GM12878 (cell line): ENCODE measurements around the gene IL17A. TPM values are rescaled to one million over a fixed set of nuclear protein-coding genes. Genes with fewer than 3 reads are reported as not detected.
A peak's percentile ranks its signal among the peaks of the same experiment; 100 is the strongest.

Source experiments
- BACH1 ChIP-seq: fragments of 450-650 bp; IDR thresholded peaks from 2 replicates; pipeline ENCODE4 v1.6.1; 2017; ENCODE audit warnings: mild to moderate bottlenecking, borderline replicate concordance
- BRCA1 ChIP-seq: IDR thresholded peaks from 2 replicates; pipeline ENCODE4 v1.6.1; 2011; ENCODE audit warnings: low read depth, low read length, improper control_type of control experiment
- DPF2 ChIP-seq: fragments of 450-650 bp; IDR thresholded peaks from 2 replicates; pipeline ENCODE4 v1.6.1; 2017; ENCODE audit warnings: mild to moderate bottlenecking
- MTA3 ChIP-seq: IDR thresholded peaks from 2 replicates; pipeline ENCODE4 v1.6.1; 2012; ENCODE audit warnings: low read length, inconsistent platforms, borderline replicate concordance
- MXI1 ChIP-seq: fragments of 150-350 bp; IDR thresholded peaks from 2 replicates; pipeline ENCODE4 v1.6.1; 2011; ENCODE audit warnings: low read depth, mild to moderate bottlenecking, inconsistent platforms, low read length, improper control_type of control experiment
- NFYA ChIP-seq: IDR thresholded peaks from 2 replicates; pipeline ENCODE4 v1.6.1; 2011; ENCODE audit warnings: low read depth, mild to moderate bottlenecking, low read length, improper control_type of control experiment, borderline replicate concordance
- RAD21 ChIP-seq: IDR thresholded peaks from 2 replicates; pipeline ENCODE4 v1.6.1; 2011; ENCODE audit warnings: mild to moderate bottlenecking, low read depth, low read length, moderate library complexity; ENCODE audit not compliant: insufficient read depth
- SMAD1 ChIP-seq: fragments of 450-650 bp; IDR thresholded peaks from 2 replicates; pipeline ENCODE4 v1.6.1; 2018; ENCODE audit warnings: mild to moderate bottlenecking, low read depth; ENCODE audit not compliant: partially characterized antibody
- SUZ12 ChIP-seq: fragments of 200-600 bp; sonication (generic); IDR thresholded peaks from one replicate; pipeline ENCODE4 v1.6.1; 2018; ENCODE audit warnings: antibody characterized with exemption, mild to moderate bottlenecking; ENCODE audit not compliant: unreplicated experiment
- ZZZ3 ChIP-seq: IDR thresholded peaks from 2 replicates; pipeline ENCODE4 v1.6.1; 2011; ENCODE audit warnings: low read depth; ENCODE audit not compliant: control insufficient read depth, insufficient read length
- polyA plus RNA-seq, 11 experiments: library from polyadenylated mRNA; depleted of rRNA in 4 of 11; unstranded in 6 of 11; stranded (reverse) in 5 of 11; fragments of >200 nt; fragmentation: Nextera tagmentation in 4 of 11; fragmentation: Illumina TruSeq in 1 of 11; extraction: Ambion mirVana in 4 of 11; extraction: Trizol in 1 of 11; gene quantifications; 1 replicate in 1 of 11; 2 replicates in 10 of 11; pipeline versions ENCODE4 v1.2.1 to v1.2.3, GENCODE V29; 2011 to 2016; ENCODE audit warnings: inconsistent platforms in 2 of 11, missing spikeins in 2 of 11, low read depth in 1 of 11
- total RNA-seq, 4 experiments: library from RNA; depleted of rRNA in 3 of 4; stranded (reverse); fragments of >200 nt in 3 of 4; fragmentation: Illumina TruSeq in 1 of 4; extraction: Trizol in 1 of 4; gene quantifications; 2 replicates each; pipeline versions ENCODE4 v1.2.1 to v1.2.3, GENCODE V29; 2013 to 2021
- TF ChIP-seq, protein P1 (sequence below): fragments of 450-650 bp; IDR thresholded peaks from 2 replicates; pipeline ENCODE4 v1.6.1; 2016; ENCODE audit warnings: mild to moderate bottlenecking
- TF ChIP-seq, protein P2 (sequence below): fragments of 450-650 bp; IDR thresholded peaks from 2 replicates; pipeline ENCODE4 v1.6.1; 2017; ENCODE audit warnings: low read depth, mild to moderate bottlenecking, moderate library complexity
- TF ChIP-seq, protein P3 (sequence below): fragments of 450-650 bp; IDR thresholded peaks from 2 replicates; pipeline ENCODE4 v1.6.1; 2016; ENCODE audit warnings: mild to moderate bottlenecking, moderate library complexity, borderline replicate concordance
- TF ChIP-seq, protein P4 (sequence below), 3 experiments: IDR thresholded peaks in 2 of 3; conservative IDR thresholded peaks in 1 of 3; 2 replicates each; pipeline ENCODE4 v1.5.1; 2011; ENCODE audit warnings: low read depth in 3 of 3, low read length in 3 of 3, mild to moderate bottlenecking in 3 of 3, control low read depth in 2 of 3, moderate library complexity in 2 of 3, inconsistent platforms in 1 of 3, mixed read lengths in 1 of 3; ENCODE audit not compliant: control insufficient read depth in 2 of 3, insufficient read depth in 1 of 3; ENCODE audit errors: extremely low read depth in 1 of 3

Gene IL17A
- total and polyA plus RNA-seq, 10 of the 15 experiments (the other 5 are each of a cell fraction or from before 2014, with no cell fraction given), result not detected

- TF ChIP-seq, protein P1, sequence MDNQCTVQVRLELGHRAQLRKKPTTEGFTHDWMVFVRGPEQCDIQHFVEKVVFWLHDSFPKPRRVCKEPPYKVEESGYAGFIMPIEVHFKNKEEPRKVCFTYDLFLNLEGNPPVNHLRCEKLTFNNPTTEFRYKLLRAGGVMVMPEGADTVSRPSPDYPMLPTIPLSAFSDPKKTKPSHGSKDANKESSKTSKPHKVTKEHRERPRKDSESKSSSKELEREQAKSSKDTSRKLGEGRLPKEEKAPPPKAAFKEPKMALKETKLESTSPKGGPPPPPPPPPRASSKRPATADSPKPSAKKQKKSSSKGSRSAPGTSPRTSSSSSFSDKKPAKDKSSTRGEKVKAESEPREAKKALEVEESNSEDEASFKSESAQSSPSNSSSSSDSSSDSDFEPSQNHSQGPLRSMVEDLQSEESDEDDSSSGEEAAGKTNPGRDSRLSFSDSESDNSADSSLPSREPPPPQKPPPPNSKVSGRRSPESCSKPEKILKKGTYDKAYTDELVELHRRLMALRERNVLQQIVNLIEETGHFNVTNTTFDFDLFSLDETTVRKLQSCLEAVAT, result peak; percentile 69
- no peak for TF ChIP-seq SMAD1
- TF ChIP-seq MTA3, result peak; percentile 82; the same call in 1 of the 2 replicates
- TF ChIP-seq NFYA, result no peak
- TF ChIP-seq, protein P2, sequence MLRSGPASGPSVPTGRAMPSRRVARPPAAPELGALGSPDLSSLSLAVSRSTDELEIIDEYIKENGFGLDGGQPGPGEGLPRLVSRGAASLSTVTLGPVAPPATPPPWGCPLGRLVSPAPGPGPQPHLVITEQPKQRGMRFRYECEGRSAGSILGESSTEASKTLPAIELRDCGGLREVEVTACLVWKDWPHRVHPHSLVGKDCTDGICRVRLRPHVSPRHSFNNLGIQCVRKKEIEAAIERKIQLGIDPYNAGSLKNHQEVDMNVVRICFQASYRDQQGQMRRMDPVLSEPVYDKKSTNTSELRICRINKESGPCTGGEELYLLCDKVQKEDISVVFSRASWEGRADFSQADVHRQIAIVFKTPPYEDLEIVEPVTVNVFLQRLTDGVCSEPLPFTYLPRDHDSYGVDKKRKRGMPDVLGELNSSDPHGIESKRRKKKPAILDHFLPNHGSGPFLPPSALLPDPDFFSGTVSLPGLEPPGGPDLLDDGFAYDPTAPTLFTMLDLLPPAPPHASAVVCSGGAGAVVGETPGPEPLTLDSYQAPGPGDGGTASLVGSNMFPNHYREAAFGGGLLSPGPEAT, result peak; percentile 54; the same call in 1 of the 2 replicates
- no peak for TF ChIP-seq SUZ12
- TF ChIP-seq DPF2, result peak; percentile 93
- TF ChIP-seq, protein P3, sequence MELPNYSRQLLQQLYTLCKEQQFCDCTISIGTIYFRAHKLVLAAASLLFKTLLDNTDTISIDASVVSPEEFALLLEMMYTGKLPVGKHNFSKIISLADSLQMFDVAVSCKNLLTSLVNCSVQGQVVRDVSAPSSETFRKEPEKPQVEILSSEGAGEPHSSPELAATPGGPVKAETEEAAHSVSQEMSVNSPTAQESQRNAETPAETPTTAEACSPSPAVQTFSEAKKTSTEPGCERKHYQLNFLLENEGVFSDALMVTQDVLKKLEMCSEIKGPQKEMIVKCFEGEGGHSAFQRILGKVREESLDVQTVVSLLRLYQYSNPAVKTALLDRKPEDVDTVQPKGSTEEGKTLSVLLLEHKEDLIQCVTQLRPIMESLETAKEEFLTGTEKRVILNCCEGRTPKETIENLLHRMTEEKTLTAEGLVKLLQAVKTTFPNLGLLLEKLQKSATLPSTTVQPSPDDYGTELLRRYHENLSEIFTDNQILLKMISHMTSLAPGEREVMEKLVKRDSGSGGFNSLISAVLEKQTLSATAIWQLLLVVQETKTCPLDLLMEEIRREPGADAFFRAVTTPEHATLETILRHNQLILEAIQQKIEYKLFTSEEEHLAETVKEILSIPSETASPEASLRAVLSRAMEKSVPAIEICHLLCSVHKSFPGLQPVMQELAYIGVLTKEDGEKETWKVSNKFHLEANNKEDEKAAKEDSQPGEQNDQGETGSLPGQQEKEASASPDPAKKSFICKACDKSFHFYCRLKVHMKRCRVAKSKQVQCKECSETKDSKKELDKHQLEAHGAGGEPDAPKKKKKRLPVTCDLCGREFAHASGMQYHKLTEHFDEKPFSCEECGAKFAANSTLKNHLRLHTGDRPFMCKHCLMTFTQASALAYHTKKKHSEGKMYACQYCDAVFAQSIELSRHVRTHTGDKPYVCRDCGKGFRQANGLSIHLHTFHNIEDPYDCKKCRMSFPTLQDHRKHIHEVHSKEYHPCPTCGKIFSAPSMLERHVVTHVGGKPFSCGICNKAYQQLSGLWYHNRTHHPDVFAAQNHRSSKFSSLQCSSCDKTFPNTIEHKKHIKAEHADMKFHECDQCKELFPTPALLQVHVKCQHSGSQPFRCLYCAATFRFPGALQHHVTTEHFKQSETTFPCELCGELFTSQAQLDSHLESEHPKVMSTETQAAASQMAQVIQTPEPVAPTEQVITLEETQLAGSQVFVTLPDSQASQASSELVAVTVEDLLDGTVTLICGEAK, result no peak
- no peak for TF ChIP-seq RAD21
- no peak for TF ChIP-seq ZZZ3
- TF ChIP-seq BRCA1, result no peak
- TF ChIP-seq BACH1, result no peak; the same call in 1 of the 2 replicates
- TF ChIP-seq MXI1, result no peak
- TF ChIP-seq, protein P4, sequence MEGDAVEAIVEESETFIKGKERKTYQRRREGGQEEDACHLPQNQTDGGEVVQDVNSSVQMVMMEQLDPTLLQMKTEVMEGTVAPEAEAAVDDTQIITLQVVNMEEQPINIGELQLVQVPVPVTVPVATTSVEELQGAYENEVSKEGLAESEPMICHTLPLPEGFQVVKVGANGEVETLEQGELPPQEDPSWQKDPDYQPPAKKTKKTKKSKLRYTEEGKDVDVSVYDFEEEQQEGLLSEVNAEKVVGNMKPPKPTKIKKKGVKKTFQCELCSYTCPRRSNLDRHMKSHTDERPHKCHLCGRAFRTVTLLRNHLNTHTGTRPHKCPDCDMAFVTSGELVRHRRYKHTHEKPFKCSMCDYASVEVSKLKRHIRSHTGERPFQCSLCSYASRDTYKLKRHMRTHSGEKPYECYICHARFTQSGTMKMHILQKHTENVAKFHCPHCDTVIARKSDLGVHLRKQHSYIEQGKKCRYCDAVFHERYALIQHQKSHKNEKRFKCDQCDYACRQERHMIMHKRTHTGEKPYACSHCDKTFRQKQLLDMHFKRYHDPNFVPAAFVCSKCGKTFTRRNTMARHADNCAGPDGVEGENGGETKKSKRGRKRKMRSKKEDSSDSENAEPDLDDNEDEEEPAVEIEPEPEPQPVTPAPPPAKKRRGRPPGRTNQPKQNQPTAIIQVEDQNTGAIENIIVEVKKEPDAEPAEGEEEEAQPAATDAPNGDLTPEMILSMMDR (IDR thresholded peaks at IDR 0.05 in 2 of 3, conservative IDR thresholded peaks at IDR 0.05 in 1 of 3; ENCODE audit: control insufficient read depth in 2 of 3, extremely low read depth in 1 of 3, insufficient read depth in 1 of 3, low read depth in 3 of 3, low read length in 3 of 3), result no peak
- TF ChIP-seq, all 136 proteins: peak for 53
Observed at GRCh38 chr6:52227495-52227894, 41.3 kb downstream of the IL17A start (continued).
